ENCODE data around the gene ACTN1. TPM values are rescaled to one million over a fixed set of nuclear protein-coding genes. Genes with fewer than 3 reads are reported as not detected.

The ACTN1 gene
- total and polyA plus RNA-seq, 3 donors from 2014 or later = 51.0 to 82.3 (median 69.5) TPM

GRCh38 chr14:68871392-68871791, 107.7 kb downstream of the ACTN1 start:
- no peak overlapping the region for H3K27ac ChIP-seq
- no peak overlapping the region for H3K4me3 ChIP-seq
- no peaks in the 10 kb centered on the region for H3K4me1 ChIP-seq
- no peaks in the 10 kb centered on the region for H3K36me3 ChIP-seq (ENCODE audit: low read depth, missing control alignments)
- H3K27me3 ChIP-seq = no peaks in the 10 kb centered on the region
- no peaks in the 10 kb centered on the region for H3K9me3 ChIP-seq
- intact Hi-C loops (cut with DNase I; ENCODE audit: low total_unique reads) = no loop called here
- no peak for DNase-seq
- TF ChIP-seq CTCF (IDR thresholded peaks at IDR 0.05) = no peak
- TF ChIP-seq POLR2A (IDR thresholded peaks at IDR 0.05) = no peak
- 76 to 90% methylated on average over 2 of the region's 2 CpGs for WGBS, 2 donors

GRCh38 chr14:68866991-68867533, 112.0 kb downstream of the ACTN1 start:
- H3K27me3 ChIP-seq = no peaks in the 10 kb centered on the region
- intact Hi-C loops (cut with DNase I; ENCODE audit: low total_unique reads) = no loop called here
- H3K36me3 ChIP-seq (ENCODE audit: low read depth, missing control alignments) = no peaks in the 10 kb centered on the region
- no peaks in the 10 kb centered on the region for H3K4me1 ChIP-seq
- no peak overlapping the region for H3K27ac ChIP-seq
- DNase-seq = no peak
- H3K9me3 ChIP-seq = no peaks in the 10 kb centered on the region
- no peak overlapping the region for H3K4me3 ChIP-seq
- TF ChIP-seq CTCF (IDR thresholded peaks at IDR 0.05) = no peak
- no peak for TF ChIP-seq POLR2A (IDR thresholded peaks at IDR 0.05)

GRCh38 chr14:68865542-68865941, 113.6 kb downstream of the ACTN1 start:
- 91 to 95% methylated on average over 2 of the region's 2 CpGs for WGBS, 2 donors
- no peaks in the 10 kb centered on the region for H3K9me3 ChIP-seq

GRCh38 chr14:68864361-68864750, 114.7 kb downstream of the ACTN1 start:
- Histone ChIP-seq H3K9me3 (no peaks in the 10 kb centered on the region), H3K4me1 (no peaks in the 10 kb centered on the region), H3K27me3 (no peaks in the 10 kb centered on the region), H3K4me3 (no peak overlapping the region), H3K36me3 (ENCODE audit: low read depth, missing control alignments) (no peaks in the 10 kb centered on the region), H3K27ac (no peak overlapping the region)
- 71 to 85% methylated on average over 3 to 6 of the region's 6 CpGs for WGBS, 2 donors
- intact Hi-C loops (cut with DNase I; ENCODE audit: low total_unique reads) = no loop called here
- no peak for TF ChIP-seq CTCF (IDR thresholded peaks at IDR 0.05)
- TF ChIP-seq POLR2A (IDR thresholded peaks at IDR 0.05) = no peak
- no peak for DNase-seq

More at GRCh38 chr14:68865542-68865941, 113.6 kb downstream of the ACTN1 start:
- Histone ChIP-seq H3K27ac (no peak overlapping the region), H3K4me1 (no peaks in the 10 kb centered on the region), H3K36me3 (ENCODE audit: low read depth, missing control alignments) (no peaks in the 10 kb centered on the region), H3K27me3 (no peaks in the 10 kb centered on the region), H3K4me3 (no peak overlapping the region)
- TF ChIP-seq POLR2A (IDR thresholded peaks at IDR 0.05) (no peak), CTCF (IDR thresholded peaks at IDR 0.05) (no peak)
- intact Hi-C loops (cut with DNase I; ENCODE audit: low total_unique reads) = no loop called here
- DNase-seq = no peak

GRCh38 chr14:68863610-68864360, 115.3 kb downstream of the ACTN1 start:
- H3K27ac ChIP-seq = no peak overlapping the region
- H3K4me1 ChIP-seq = no peaks in the 10 kb centered on the region
- H3K27me3 ChIP-seq = no peaks in the 10 kb centered on the region
- TF ChIP-seq CTCF (IDR thresholded peaks at IDR 0.05) (no peak), POLR2A (IDR thresholded peaks at IDR 0.05) (no peak)
- WGBS, 2 donors = 82 to 89% methylated on average over 13 of the region's 13 CpGs
- no peaks in the 10 kb centered on the region for H3K9me3 ChIP-seq
- DNase-seq = no peak
- H3K36me3 ChIP-seq (ENCODE audit: low read depth, missing control alignments) = no peaks in the 10 kb centered on the region
- H3K4me3 ChIP-seq = no peak overlapping the region
- intact Hi-C loops (cut with DNase I; ENCODE audit: low total_unique reads) = no loop called here
